Ascending aorta (tissue), 2 donors: ENCODE measurements around the gene HIVEP3. TPM values are rescaled to one million over a fixed set of nuclear protein-coding genes. Genes with fewer than 3 reads are reported as not detected.

ENCODE experiments used
- DNase-seq, 2 donors: peaks; one replicate each; pipeline ENCODE4 v3.0.0-alpha.2; 2019; ENCODE audit warnings: low spot score in 2 of 2
- H3K27ac ChIP-seq, 2 donors: fragments of 200-600 bp; sonication (generic); one replicate each; pipeline ENCODE4 v1.5.1; 2016 to 2017; ENCODE audit warnings: mild to moderate bottlenecking in 1 of 2
- H3K27me3 ChIP-seq: fragments of 200-600 bp; sonication (generic); one replicate; pipeline ENCODE4 v1.5.1; 2017
- H3K36me3 ChIP-seq, 2 donors: fragments of 200-600 bp; sonication (generic); one replicate each; pipeline ENCODE4 v1.5.1; 2016
- H3K4me1 ChIP-seq, 2 donors: fragments of 200-600 bp; sonication (generic); one replicate each; pipeline ENCODE4 v1.5.1; 2016 to 2017; ENCODE audit warnings: mild to moderate bottlenecking in 1 of 2
- H3K4me3 ChIP-seq, 2 donors: fragments of 200-600 bp; sonication (generic); one replicate each; pipeline ENCODE4 v1.5.1; 2016 to 2017; ENCODE audit warnings: mild to moderate bottlenecking in 1 of 2
- H3K9me3 ChIP-seq, 2 donors: fragments of 200-600 bp; sonication (generic); one replicate each; pipeline ENCODE4 v1.5.1; 2016
- intact Hi-C: fragments of 100-400 bp; cut with DNase I; formaldehyde crosslinking; loops from one replicate; pipeline ENCODE4 v1.15.1; 2023
- total RNA-seq: library from RNA; depleted of rRNA; stranded (reverse); fragments of >200 nt; gene quantifications from one replicate; pipeline ENCODE4 v1.1.0, GENCODE V29; 2016
- TF ChIP-seq, protein P1 (sequence below), 3 experiments: fragments of 200-600 bp in 2 of 3; fragments of 450-650 bp in 1 of 3; sonication (generic) in 2 of 3; IDR thresholded peaks; one replicate each; pipeline ENCODE4 v1.5.1; 2016 to 2019; ENCODE audit warnings: antibody characterized with exemption in 3 of 3, mild to moderate bottlenecking in 1 of 3, moderate library complexity in 1 of 3

Gene HIVEP3
- total RNA-seq, 1 donor from 2014 or later, result 0.32 TPM

DNA sequence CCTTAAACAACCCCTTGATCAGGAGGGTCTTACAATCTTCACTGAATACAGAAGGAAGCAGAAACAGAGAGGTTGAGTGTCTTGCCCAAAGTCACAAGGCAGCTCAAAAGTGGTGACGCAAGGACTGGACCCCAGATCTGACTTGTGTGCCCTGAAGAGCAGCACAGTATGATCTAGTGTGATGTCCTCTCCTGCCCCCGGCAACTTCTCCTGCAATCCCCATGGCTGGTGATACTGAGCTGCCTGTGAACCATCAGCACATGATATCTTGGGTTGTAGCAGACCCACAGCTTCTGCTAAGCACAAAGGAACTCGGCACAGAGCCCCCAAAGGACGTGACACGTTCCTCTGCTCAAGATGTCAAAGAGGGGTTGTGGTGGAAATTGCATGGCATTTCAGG lies 383.0 kb downstream of the HIVEP3 start:
- peaks cover 0 to 20% of the 10 kb centered on the region in 2 donors for H3K4me1 ChIP-seq
- H3K9me3 ChIP-seq, result no peaks in the 10 kb centered on the region
- no peaks in the 10 kb centered on the region for H3K27me3 ChIP-seq
- H3K36me3 ChIP-seq, result no peaks in the 10 kb centered on the region
- no peak overlapping the region for H3K27ac ChIP-seq
- no peak for DNase-seq
- no peak overlapping the region for H3K4me3 ChIP-seq
- TF ChIP-seq, protein P1, sequence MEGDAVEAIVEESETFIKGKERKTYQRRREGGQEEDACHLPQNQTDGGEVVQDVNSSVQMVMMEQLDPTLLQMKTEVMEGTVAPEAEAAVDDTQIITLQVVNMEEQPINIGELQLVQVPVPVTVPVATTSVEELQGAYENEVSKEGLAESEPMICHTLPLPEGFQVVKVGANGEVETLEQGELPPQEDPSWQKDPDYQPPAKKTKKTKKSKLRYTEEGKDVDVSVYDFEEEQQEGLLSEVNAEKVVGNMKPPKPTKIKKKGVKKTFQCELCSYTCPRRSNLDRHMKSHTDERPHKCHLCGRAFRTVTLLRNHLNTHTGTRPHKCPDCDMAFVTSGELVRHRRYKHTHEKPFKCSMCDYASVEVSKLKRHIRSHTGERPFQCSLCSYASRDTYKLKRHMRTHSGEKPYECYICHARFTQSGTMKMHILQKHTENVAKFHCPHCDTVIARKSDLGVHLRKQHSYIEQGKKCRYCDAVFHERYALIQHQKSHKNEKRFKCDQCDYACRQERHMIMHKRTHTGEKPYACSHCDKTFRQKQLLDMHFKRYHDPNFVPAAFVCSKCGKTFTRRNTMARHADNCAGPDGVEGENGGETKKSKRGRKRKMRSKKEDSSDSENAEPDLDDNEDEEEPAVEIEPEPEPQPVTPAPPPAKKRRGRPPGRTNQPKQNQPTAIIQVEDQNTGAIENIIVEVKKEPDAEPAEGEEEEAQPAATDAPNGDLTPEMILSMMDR (IDR thresholded peaks at IDR 0.05), result no peak
- intact Hi-C loops, result no loop called here

DNA sequence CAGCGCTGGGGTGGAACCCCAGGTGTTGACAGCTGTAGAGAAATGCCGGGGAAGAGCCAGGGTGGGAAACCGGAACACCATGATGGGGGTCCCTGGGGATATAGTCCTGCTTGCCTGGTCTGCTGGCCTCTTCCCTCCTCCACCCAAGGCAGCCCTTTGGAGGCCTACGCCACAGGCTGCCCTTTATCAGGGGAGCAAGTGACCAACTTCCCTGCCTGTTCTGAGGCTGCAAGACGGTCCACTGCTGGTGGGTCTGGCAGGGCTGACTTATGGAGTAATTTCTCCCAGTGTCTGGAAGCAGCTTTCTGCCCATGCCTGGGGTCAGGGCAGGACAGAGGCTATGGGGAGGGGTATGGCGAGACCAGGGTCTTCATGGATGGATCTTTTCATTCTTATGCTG lies 383.4 kb downstream of the HIVEP3 start:
- no peak overlapping the region for H3K4me3 ChIP-seq
- no peaks in the 10 kb centered on the region for H3K9me3 ChIP-seq
- intact Hi-C loops, result no loop called here
- DNase-seq, result peak in 1 of 2 donors; percentile 9
- H3K27me3 ChIP-seq, result no peaks in the 10 kb centered on the region
- peaks cover 0 to 20% of the 10 kb centered on the region in 2 donors for H3K4me1 ChIP-seq
- no peak overlapping the region for H3K27ac ChIP-seq
- TF ChIP-seq, protein P1 (IDR thresholded peaks at IDR 0.05), result no peak
- H3K36me3 ChIP-seq, result no peaks in the 10 kb centered on the region

DNA sequence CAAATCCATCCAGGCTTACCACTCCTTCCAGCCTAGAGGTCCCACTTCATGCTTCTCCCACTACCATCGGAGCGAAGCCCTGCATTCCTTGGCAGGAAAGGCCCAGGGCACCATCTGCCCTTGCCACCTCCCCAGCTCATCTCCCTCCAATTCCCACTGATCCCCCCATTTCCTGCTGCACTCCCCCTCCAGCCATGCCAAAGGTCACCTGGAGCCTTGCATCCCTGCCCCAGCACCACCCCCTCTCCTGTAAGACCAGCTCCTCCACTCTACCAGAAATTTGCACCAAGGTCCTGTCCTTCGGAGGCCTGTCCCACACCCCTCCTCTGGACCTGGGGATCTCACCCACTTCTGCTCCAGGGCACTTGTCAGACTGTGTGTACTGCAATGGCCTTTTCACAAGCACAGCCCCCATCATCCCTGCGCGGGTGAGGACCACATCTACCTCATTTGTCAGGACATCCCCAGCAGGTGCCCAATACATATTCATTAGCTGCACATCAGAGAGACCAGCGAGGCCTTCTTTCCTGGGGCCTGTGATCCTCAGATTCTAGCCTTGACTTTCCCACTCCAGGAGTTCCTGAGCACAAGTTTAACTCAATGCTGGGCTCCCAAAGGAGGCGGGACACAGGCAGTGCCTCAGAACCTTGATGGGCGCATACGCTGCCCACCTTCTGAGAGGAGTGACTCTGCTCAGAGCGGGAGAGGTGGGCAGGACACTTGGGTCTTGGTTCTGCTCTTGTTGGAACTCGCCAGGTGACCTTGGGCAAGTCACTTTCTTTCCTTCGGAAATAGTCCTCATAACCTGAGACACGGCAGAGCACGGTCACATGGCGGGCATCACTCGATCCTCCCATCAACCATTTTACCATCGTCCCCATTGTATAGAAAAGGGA lies 384.3 kb downstream of the HIVEP3 start:
- no peaks in the 10 kb centered on the region for H3K36me3 ChIP-seq
- no peak overlapping the region for H3K4me3 ChIP-seq
- H3K4me1 ChIP-seq, result peaks cover 0 to 20% of the 10 kb centered on the region in 2 donors
- no peaks in the 10 kb centered on the region for H3K27me3 ChIP-seq
- DNase-seq, result peak in 1 of 2 donors; percentile 50
- TF ChIP-seq, protein P1 (IDR thresholded peaks at IDR 0.05), result no peak
- intact Hi-C loops, result no loop called here
- no peaks in the 10 kb centered on the region for H3K9me3 ChIP-seq
- H3K27ac ChIP-seq, result no peak overlapping the region

DNA sequence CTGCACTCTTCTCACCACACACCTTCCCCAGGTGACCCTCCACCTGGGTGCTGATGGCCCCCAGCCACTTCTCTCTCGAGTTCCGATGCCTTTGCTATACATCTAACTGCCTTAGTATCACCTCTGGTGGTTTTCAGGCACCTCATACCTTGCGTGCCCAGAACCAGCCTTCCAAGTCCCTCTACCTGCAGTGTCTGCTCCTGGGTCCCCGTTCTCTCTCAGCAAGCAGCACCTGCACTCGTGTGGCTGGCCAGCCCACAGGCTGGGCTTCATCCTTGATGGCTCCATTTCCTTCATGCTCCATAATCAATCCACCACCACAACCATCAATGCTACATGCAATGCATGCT lies 385.0 kb downstream of the HIVEP3 start:
- Histone ChIP-seq H3K27ac (no peak overlapping the region), H3K27me3 (no peaks in the 10 kb centered on the region), H3K36me3 (no peaks in the 10 kb centered on the region), H3K9me3 (no peaks in the 10 kb centered on the region), H3K4me3 (no peak overlapping the region), H3K4me1 (peaks cover 0 to 20% of the 10 kb centered on the region in 2 donors)
- TF ChIP-seq, protein P1 (IDR thresholded peaks at IDR 0.05), result no peak
- intact Hi-C loops, result no loop called here
- peak in 1 of 2 donors; percentile 54 for DNase-seq

DNA sequence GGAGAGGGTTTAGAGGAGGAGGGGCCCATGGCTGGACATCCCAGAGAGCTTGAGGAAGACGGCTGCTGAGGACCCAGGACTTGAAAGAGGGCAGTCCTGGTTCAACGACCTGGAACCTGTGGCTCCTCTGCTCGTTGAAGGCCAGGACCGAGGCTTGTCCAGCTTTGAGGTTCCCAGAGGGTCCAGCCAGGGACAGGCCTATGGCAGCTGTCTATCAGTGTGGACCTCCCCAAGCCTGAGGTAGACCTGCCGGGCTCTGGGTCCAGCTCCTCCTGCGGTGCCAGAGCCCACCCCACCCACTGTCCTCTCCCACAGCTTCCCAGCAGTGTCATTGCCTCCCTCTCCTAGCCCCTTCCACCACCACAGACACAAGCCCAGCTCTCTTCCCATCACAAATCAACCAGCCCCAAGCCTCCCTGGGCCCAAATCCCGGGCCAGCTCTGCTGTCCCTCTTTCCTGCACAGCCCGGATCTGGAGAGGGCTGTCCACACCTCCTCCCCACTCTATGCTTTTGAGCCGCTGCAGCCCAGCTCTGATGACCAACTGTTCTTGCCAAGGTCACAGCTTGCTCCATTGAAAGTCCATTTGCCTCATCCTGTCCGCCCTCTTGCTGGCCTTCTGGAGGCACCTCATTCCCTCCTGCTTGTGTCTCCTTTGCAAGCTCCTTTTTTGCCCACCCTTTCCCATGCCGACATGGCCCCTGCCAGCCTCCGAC lies 385.5 kb downstream of the HIVEP3 start:
- H3K4me1 ChIP-seq, result peaks cover 0 to 16% of the 10 kb centered on the region in 2 donors
- intact Hi-C loops, result no loop called here
- H3K4me3 ChIP-seq, result no peak overlapping the region
- TF ChIP-seq, protein P1 (IDR thresholded peaks at IDR 0.05), result no peak
- H3K9me3 ChIP-seq, result no peaks in the 10 kb centered on the region
- H3K27ac ChIP-seq, result no peak overlapping the region
- H3K27me3 ChIP-seq, result no peaks in the 10 kb centered on the region
- DNase-seq, result peak in 1 of 2 donors; percentile 47
- no peaks in the 10 kb centered on the region for H3K36me3 ChIP-seq
